OCI-LY7 (cell line): ENCODE measurements around the gene LAIR2.
"Not testable (repeated sequence)": the region's sequence is repeated elsewhere in the genome, so short reads cannot be mapped to it uniquely, and the experiment has no call there.

ENCODE experiments used
- CTCF ChIP-seq: fragments of 200-600 bp; sonication (generic); conservative IDR thresholded peaks from 2 replicates; pipeline ENCODE4 v1.5.1; 2014; ENCODE audit warnings: mild to moderate bottlenecking, antibody characterized with exemption, low read length, moderate library complexity, mixed read lengths
- EZH2phosphoT487 ChIP-seq: fragments of 200-600 bp; sonication (generic); IDR thresholded peaks from 2 replicates; pipeline ENCODE4 v1.6.1; 2018; ENCODE audit warnings: low read depth, borderline replicate concordance, mild to moderate bottlenecking, mixed run types, antibody characterized with exemption, low read length, moderate library complexity, mixed read lengths

GRCh38 chr19:54497747-54498450, 4.7 kb upstream of the LAIR2 start:
- not testable (repeated sequence) for TF ChIP-seq CTCF, EZH2phosphoT487
